Lung (tissue), 12 donors: ENCODE measurements around the gene ADAP1. TPM values are rescaled to one million over a fixed set of nuclear protein-coding genes. Genes with fewer than 3 reads are reported as not detected.

Experiments
- ATAC-seq: fragments of 200-7000 bp; cut with Tn5 transposase; one replicate; pipeline ENCODE4 v1.9.1; 2020; ENCODE audit warnings: moderate number of reproducible peaks; ENCODE audit not compliant: insufficient read depth, low FRiP score
- DNase-seq, 3 donors: peaks; one replicate each; pipeline ENCODE4 v3.0.0-alpha.2; 2013 to 2017
- H3K27ac ChIP-seq, 2 donors: one replicate each; pipeline ENCODE4 v1.5.1; 2013; ENCODE audit warnings: mild to moderate bottlenecking in 2 of 2, moderate library complexity in 2 of 2, control low read depth in 1 of 2, inconsistent platforms in 1 of 2, low read depth in 1 of 2, low read length in 1 of 2
- H3K27me3 ChIP-seq, 3 donors: one replicate each; pipeline ENCODE4 v1.5.1; 2013; ENCODE audit warnings: low read length in 2 of 3; ENCODE audit not compliant: control insufficient read depth in 3 of 3, insufficient read depth in 3 of 3
- H3K36me3 ChIP-seq, 4 donors: one replicate each; pipeline ENCODE4 v1.5.1; 2013; ENCODE audit warnings: low read length in 4 of 4, mild to moderate bottlenecking in 1 of 4, moderate library complexity in 1 of 4; ENCODE audit not compliant: control insufficient read depth in 4 of 4, insufficient read depth in 4 of 4
- H3K4me1 ChIP-seq, 5 donors: one replicate each; pipeline ENCODE4 v1.5.1; 2013; ENCODE audit warnings: low read length in 5 of 5, mild to moderate bottlenecking in 2 of 5, moderate library complexity in 1 of 5; ENCODE audit not compliant: control insufficient read depth in 5 of 5, insufficient read depth in 5 of 5
- H3K4me3 ChIP-seq: one replicate; pipeline ENCODE4 v1.5.1; 2013; ENCODE audit warnings: mild to moderate bottlenecking, control low read depth, moderate library complexity
- H3K9ac ChIP-seq, 2 donors: one replicate each; pipeline ENCODE4 v1.5.1; 2013; ENCODE audit warnings: low read length in 2 of 2, control low read depth in 1 of 2; ENCODE audit not compliant: insufficient read depth in 1 of 2
- H3K9me3 ChIP-seq, 4 donors: one replicate each; pipeline ENCODE4 v1.5.1; 2013; ENCODE audit warnings: low read length in 3 of 4, mild to moderate bottlenecking in 1 of 4, moderate library complexity in 1 of 4; ENCODE audit not compliant: control insufficient read depth in 4 of 4, insufficient read depth in 3 of 4
- CTCF ChIP-seq: IDR thresholded peaks from 2 replicates; pipeline ENCODE4 v1.5.1; 2012; ENCODE audit warnings: mild to moderate bottlenecking; ENCODE audit errors: control extremely low read depth, extremely low read depth
- WGBS, 2 donors: extraction: QIAGEN DNeasy Blood & Tissue Kit; methylation state at CpG; one replicate each; pipeline ENCODE4 v1.1.7; 2013; 5-methylcytosine and 5-hydroxymethylcytosine counted together
- polyA plus RNA-seq, 2 donors: library from polyadenylated mRNA; stranded (reverse); fragments of 200-250 nt; gene quantifications; one replicate each; pipeline ENCODE4 v1.2.1, GENCODE V29; 2013
- total RNA-seq, 2 donors: library from RNA; depleted of rRNA in 1 of 2; stranded (reverse); fragments of >200 nt in 1 of 2; gene quantifications; one replicate each; pipeline ENCODE4 v1.2.1, GENCODE V29; 2014 to 2021
- donor health status: control.
- donor health status: control.
- donor health status: Bipolar disorder and iron deficiency.
- donor health status: healthy.
- donor health status: DM: yes; HTN: yes; CAD: no.

Gene ADAP1
- total and polyA plus RNA-seq, 4 donors: 11.5 to 39.0 (median 32.6) TPM

DNA sequence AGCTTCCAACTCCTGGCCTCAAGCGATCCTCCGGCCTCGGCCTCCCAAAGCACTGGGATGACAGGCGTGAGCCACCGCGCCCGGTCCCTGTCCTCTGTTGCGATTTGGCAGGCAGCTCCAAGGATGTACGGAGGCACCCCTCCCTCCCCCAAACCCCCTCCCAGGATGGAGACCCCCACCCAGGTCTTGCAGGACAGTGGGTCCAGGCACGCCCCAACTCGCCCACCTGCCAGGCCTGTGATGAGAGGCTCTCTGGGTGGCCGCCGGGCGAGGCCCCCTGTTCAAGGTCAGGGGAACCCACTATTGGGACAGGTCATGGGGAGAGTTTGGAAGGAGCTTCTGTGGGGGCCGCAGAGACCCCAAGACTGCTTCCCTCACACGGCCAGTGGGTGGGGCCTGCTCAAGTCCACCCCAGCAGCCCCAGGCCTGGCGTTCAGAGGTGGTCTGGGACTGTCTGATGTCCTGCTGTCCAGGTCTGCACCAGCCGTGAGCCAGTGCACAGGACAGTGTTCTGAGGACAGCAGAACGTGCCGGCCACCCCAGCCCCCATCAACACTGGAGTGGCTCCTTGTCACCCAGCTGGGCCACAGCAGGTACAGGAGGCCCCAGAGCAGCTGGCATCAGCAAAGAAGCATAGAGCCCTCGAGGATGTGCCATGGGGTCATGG is 2.5 kb downstream of the ADAP1 start:
- no peak overlapping the region for H3K9ac ChIP-seq
- ATAC-seq (no peak), DNase-seq (no peak)
- TF ChIP-seq CTCF: no peak
- peaks cover 0 to 15% (median 0%) of the 10 kb centered on the region in 3 donors for H3K27me3 ChIP-seq
- peaks cover 0 to 1% (median 0%) of the 10 kb centered on the region in 4 donors for H3K36me3 ChIP-seq
- no peak overlapping the region for H3K4me3 ChIP-seq
- peaks cover 0 to 8% (median 0%) of the 10 kb centered on the region in 5 donors for H3K4me1 ChIP-seq
- no peak overlapping the region for H3K27ac ChIP-seq
- 90 to 94% methylated on average over 20 to 21 of the region's 21 CpGs for WGBS, 2 donors
- H3K9me3 ChIP-seq: no peaks in the 10 kb centered on the region

DNA sequence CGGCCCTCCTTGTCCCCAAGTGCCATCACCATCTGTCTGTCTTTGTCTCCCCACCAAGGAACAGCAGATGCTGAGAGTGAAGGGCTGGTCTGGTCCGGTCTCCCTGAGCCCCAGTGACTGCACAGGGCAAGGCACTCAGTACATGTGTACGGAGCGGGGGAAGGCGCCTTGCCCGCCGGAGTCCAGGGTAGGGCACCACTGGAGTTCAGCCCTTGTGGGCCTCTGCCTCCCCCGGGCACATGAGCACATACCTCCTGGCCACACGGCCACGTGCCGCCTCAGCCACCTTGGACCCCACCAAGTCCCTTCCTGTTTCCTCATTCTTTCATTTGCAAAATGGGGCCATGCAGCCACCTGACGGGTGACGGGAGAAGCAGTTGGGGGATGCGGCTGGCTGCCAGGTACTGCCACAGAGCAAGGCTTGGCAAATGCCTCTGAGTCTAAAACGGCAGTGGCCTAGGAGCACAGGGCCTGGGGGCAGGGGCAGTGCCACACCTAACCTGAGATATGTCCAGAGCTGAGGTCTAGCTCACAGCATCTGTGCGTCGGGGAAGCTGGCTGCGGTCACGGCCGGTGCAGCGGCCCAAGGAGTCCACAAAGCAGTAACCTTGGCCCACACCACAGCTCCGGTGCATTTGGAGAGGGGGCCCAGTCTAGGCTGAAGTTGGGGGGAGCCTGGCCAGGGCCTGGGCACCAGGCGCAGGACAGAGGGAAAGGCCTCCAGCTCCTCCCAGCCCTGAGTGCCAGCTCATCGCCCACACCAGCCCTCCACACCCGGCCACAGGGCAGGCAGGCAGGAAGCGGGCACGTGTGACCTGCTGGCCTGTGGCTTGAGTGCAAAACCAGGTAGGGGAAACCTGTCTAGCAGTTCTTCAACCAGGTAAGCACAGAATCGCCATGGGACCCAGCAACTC is 5.2 kb downstream of the ADAP1 start:
- no peaks in the 10 kb centered on the region for H3K9me3 ChIP-seq
- H3K36me3 ChIP-seq: peaks cover 0 to 1% (median 0%) of the 10 kb centered on the region in 4 donors
- H3K4me1 ChIP-seq: peaks cover 0 to 5% (median 0%) of the 10 kb centered on the region in 5 donors
- H3K4me3 ChIP-seq: no peak overlapping the region
- no peak overlapping the region for H3K9ac ChIP-seq
- no peak overlapping the region for H3K27ac ChIP-seq
- ATAC-seq: no peak
- DNase-seq: no peak
- peaks cover 0 to 4% (median 0%) of the 10 kb centered on the region in 3 donors for H3K27me3 ChIP-seq
- TF ChIP-seq CTCF: no peak
- WGBS, 2 donors: 73 to 82% methylated on average over 27 to 28 of the region's 28 CpGs

DNA sequence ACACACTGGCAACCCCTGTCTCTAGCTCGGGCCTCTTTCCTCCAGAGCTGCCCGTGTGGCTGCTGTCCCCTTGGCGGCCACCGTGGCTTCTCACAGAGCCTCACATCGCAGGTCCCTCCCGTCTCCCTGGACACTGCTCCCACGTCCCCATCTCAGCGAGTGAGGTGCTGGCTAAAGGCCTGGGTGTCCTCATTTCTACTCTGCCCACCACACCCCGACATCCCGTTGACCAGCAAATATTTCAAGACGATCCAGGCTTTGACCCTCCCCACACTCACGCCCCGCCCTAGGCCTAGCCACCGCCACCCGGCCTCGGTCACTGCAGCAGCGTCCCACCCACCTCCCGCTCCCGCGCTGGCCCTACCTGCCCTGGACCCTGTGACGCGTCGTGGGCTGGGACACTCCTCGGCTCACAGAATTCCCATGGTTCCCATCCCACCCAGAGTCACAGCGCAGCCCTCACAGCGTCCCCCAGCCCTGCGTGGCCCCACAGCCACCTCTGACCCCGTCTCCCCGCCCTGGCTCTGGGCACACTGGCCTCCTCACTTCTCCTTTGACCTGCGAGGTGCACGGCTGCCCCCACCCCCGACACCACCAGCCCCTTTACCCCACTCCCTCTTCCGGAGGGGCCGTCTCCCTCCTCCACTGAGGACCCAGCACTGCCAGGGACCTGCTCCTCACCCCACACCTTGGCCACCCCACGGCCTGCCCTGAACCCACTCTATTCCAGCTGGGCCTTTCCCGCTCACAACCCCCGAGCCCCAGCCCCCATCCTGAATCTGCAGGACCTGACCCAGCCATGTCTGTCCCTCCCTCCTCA is 6.9 kb downstream of the ADAP1 start:
- Histone ChIP-seq H3K27ac (no peak overlapping the region), H3K4me3 (no peak overlapping the region), H3K9ac (no peak overlapping the region), H3K4me1 (no peaks in the 10 kb centered on the region), H3K36me3 (peaks cover 0 to 1% (median 0%) of the 10 kb centered on the region in 4 donors), H3K9me3 (no peaks in the 10 kb centered on the region), H3K27me3 (peaks cover 0 to under 1% (median 0%) of the 10 kb centered on the region in 3 donors)
- ATAC-seq (no peak), DNase-seq (no peak)
- 91 to 92% methylated on average over 37 of the region's 37 CpGs for WGBS, 2 donors
- no peak for TF ChIP-seq CTCF
